HUDEP-2 (cell line): ENCODE measurements around the gene NFIB.

Experiments
- DNase-seq, 76 experiments: peaks; one replicate each; lab custom pipeline; 2025; ENCODE audit not compliant: unreplicated experiment in 76 of 76; lab: John Stamatoyannopoulos, UW

The NFIB gene

DNA sequence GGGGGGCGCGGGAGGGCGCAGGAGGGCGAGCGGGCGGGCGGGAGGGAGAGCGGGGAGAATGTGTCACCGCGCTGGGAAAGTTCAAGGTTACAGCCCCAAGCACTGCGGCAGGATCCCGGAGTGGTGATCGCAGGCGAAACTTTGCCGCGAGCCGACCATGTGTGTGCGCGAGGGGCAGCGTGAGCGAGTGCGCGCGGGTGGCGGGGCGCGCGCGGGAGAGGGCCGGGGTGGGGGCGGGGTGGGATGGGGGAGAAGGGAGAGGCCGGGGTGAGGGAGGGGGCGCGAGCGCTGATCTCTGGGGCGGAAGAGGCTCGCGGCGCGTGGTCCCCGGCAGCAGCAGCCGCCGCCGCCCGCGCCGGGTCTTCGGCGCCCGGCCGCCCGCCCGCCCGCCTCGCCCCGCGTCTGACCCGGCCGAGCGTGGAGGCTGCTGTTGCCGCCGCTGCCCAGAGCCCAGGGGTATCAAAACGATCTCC, at the start of gene NFIB:
NFIB (minus strand) TSS at position 191 of the 473 bp plus-strand sequence. CDS start 630 bp downstream, outside the sequence.
- DNase-seq, result no peak

DNA sequence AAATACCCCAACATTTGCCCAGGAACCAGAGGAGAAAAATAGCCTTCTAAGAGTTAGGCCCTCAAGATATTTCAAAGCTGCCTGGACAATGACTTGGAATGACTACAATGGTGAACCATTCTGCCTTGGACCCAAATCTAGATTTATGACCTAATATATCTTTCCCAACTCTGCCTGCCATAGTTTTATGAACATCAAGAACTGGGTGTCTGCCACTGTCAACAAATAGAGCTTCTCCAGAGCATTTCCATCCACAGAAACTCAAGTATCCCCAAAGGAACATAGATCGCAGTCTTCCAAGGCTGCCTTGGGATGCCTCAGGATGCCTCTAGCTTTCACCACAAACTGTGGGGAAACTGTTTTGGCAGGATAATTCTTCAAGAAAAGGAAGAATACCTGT, 48.2 kb upstream of the NFIB start:
- DNase-seq, result no peak

DNA sequence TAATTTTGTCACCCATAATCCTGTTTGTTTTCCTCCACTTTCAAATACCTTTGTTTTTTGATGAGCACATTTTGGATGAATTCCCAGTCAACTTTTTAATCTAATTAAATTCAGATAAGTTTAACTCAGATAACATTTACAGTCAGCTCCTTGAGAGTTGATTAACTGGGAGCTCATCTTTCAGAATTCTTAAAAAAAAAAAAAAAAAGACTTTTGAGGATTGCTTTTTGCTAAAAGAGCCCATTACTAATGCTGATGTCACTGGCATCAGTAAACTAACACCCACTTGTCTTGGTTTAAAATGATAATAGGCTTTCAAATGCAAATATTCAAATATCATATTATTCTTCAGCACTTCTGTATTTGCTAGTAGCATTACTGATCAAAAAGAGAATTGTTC, 47.1 kb upstream of the NFIB start:
- DNase-seq, result no peak

DNA sequence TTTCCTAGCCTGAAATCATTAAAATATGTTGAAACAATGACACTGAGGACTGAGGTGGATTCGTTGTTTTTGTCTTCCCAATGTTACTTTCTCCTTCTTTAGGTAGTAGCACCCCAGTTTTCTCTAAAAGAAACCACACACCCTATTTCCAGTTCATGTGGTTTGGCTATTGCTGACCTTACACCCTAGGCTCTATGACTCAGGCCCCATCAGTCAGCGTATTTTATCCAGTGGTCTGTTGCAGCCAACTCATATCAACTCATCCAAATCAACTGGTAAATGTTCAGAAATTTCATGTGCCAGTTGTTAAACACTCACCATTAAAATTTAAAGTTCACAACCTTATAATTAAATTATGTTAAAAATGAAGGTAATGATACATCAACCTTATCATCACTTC, 44.6 kb upstream of the NFIB start:
- DNase-seq, result no peak

DNA sequence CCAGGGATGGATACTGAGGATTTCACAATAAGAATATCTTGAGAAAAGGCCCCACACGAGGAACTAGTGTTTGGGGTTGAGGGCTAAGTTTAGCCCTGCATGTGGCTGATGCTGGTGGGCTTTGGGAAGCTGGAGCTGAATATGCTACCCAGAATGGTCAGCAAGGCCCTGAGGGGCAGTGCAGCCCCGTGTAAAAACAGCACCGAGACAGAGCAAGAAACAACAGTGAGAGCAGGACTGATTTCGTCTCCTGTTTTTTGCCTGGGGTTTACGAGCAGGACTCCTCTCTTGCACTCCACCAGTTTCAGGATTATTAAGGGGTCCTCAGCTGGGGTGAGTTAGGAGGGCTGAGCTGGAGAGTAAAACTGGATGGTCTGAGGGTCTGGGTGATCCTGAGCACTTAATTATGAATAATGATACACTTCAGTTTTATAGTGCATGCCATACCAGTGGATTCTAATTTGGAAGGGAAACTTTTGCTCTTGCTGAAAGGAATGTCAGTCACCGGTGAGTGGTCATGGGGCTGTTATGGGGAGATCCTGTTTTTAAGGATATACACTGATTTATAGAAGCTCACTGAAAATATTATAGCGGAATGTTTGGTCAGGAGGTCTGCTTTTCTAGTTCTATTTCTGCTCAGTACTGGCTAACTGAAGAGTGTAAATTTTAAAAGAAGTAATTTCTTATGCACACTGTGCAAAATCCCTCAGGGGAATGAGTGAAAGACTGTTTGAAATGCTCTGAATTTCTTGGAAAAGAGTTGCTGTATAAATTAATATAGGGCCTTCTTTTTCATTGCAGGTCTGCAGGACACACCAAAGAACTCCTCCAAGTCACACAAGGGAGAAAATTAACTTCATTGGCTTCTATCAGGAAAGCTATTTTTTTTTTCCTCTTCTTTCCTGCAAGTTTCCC, 42.7 kb upstream of the NFIB start:
- DNase-seq, result no peak

DNA sequence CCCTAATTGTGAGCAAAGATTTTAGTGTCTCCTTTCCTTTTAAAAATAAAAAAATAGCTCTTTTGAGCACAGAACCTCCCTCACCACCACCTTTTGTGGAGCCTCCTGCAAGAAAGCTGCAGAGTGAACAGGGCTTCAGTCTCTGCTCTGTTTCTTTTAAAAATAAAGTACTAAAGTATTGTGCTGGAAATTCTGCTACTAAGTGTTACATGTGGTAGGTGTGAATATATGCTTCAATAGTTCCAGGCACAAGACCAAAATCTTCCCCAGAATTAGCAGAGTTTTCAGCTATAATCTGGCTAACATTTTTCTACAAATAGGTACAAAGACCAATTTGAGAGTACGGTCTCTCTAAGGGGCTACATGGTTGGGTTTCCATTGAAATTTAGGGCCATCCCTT, 40.3 kb upstream of the NFIB start:
- DNase-seq, result no peak

DNA sequence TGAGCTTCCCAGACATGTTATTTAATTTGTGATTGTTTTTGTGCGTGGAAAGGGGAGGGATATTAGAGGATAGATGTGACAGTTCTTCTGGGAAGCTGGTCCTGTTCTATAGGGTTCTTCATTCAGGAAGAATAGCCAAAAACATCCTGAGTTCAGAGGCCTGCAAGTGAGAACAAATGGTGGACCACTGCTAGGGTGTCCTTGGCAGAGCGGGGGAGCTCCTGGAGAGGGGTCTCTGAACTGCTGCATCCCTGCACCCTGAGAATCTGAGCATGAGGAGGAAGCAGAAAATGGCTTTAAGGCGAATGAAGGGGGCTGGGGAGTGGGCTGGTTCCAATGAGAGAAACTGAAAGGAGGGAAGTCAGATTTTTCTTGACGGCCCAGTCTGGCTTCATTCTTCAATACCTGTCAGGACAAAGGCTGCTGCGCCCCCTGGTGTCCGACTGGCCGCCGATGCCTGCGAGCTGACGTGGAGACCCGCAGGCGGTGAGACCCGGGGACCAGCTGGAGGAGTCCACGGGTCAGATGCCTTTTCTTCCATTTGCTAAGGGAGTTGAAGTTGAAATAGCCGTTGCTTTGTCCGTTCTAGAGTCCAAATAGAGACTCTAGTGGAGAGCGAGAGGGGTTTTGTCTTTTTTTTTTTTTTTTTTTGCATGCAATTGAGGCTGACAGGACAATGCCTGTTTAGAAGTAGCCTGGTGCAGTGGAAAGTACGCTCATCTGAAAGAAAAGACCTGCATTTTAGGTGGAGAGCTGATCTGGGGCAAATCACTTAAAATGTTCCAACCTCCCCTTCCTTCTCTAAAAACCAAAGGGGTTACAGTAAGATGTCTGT, 39.5 kb upstream of the NFIB start:
- peak in 67 of 76 experiments; percentile 2 to 81 (median 55) for DNase-seq

DNA sequence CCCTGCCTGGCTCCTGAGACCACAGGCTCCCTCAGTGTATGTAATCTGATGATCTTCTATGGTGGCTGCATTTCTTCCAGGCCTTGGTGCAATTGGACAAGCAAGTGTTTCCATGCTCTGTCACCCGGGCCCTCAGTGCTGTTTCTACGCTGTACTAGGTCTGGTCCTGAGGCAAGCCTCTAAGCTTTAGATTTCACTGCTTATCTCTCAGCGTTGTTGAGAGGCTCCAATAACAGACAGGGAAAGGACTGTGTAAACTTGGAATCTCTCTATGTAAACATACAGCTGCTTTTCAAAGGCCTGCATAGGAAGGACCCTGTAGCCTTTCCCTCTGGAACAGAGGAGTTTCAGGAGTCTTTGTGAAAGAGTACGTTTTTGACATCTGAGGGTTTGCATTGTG, 38.6 kb upstream of the NFIB start:
- no peak for DNase-seq

DNA sequence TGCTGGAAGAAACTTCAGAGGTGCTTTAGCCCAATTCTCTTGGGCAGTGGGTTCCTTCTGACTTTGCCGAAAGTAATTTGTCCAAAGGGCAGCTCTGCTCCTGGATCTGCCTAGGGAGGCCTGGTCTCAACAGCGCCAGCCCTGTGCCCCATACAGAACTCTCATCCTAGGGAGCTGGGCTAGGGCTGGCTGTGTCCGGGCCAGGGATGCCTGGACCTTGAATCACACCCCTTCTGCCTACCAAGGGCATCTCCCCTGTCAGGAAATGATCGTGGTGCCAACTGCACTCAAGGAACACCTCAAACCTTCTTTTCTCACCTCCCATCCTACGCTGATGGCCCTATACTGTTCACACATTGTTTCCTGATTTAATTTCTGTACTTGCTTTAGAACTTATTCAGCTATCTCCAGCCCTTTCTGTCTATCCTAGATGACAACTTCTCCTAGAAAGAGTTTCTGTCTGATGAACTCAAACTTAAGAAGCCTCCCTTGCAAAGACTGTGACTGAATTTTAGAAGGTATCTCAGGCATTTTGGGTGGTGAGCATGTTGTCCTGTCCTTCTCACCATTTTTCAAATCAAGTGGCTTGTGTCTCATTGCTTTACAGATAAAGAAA, 37.4 kb upstream of the NFIB start:
- DNase-seq, result no peak

DNA sequence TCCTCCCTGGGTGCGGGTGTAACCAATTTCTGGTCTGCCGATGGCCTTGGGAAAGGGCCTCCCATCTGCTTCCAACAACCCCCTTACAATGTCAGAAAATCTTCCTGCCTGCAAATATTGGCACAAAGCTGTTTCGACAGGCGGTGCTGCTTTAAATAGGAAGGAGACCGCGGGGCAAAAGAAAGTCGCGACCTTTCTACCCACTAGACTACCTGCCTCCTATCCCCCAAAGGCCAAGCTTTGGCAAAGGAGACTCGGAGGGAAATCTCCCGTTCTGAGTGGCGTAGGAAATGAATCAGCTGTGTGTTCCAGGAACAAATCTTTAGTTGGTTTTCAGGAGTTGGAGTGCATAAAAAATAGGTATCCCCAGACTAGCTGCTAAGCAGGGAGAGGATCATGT, 36.8 kb upstream of the NFIB start:
- no peak for DNase-seq

DNA sequence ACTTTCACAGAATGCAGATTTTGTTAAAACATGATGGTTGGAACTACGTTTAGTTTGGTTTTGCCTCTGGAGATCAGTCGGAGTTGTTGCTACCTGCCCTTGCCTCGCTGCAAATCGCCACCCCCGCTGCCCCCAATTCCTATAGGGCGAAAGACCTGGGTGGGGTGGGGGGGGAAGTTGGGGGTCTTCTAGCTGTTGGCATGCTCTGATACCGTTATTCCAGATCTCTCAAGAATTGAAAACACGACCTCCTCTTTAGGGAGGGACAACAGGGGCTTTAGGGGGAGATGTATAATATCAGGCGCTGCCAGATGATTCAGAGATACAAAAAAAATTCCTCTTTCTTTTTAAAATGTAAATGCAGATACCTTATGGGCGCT, 36.4 kb upstream of the NFIB start:
- DNase-seq, result no peak

DNA sequence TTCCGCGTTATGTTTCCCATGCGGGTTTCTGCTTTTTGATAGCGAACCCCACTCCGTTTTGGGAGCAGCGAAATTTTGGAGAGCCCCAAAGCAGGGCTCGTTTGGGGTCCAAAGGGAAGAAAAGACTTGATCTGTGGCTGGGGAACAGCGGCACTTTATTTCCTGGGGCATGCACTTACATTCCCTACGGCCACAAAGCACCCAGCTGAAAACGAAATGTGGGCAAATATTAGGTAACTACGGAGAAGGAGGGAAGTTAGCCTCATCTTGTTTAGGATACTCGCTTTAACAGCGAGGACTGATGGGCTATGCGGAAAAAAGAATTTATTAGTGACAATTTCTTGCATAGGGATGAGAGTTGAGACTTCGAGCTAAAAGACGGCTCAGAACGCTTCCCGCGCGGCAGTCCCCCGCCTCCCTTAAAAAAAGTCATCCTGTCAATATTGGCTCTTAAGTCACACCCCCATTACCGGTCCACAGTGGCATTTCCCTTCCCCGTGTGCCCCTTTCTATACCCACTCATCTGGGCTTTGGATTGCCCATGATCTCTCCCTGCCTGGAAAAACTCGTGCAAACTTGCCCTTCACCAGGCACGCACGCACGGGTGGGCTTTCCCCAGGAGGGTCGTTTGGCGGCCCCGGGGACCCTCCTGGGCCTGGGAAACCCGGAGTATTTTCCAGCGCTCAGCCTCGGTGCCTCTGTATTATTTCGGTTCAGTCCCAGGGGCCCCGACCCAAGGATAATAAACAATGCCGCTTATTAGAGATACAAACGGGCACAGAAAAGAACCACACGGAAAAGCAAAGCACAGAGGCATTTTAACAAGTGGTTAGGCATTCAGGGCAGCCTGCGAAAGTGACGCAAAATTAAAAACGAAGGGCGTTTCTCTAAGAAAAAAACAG, 35.8 kb upstream of the NFIB start:
- no peak for DNase-seq

DNA sequence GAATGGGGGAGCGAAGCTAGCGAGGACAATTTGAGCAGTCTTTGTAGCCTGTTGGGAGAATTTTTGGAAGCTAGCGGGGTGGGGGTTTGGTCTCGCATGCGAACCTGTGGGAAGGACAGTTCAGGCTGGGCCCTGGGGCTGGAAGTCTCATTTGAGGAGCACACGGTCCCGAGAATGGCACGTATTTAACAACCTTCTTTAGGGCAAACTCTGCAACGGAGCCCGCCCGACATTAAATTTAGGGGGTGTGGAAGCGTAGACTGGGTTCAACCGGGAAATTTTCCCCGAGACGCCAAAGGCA, 35.2 kb upstream of the NFIB start:
- no peak for DNase-seq

DNA sequence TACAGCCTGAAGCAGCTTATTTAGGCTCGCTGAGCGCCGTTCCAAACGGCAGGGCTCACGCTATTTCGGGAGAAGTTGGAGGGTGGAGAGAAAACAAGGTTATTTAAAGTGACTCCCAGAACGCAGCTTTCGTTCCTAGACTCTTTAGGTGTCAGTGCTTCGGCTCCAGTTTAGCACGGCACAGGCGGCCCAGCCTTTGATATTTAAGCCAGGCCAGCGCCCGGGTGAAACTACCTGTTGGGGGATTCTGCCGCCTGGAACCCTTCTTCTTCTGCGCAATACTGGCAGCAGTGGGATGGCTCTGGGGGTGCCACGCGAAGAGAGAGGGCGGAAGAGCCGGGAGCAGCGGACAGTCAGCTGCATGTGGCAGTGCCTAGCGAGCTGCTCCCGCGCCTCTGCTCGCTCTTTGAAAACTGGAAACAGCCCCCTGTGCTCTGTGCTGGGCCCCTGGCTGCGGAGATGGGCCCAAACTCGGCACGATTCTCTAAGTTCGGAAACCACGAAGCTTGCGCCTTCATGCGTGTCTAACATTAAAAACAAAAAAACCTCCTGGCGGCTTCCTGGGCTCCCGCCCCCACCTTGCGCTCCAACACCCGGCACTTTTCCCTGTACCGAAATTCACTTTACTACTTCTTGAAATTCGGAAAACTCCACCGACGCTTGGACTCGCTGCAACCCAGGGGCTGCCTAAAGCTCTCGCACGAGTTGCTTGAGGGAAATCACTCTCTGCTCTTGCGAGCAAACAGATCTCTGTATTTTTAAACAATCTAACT, 34.6 kb upstream of the NFIB start:
- DNase-seq, result no peak

DNA sequence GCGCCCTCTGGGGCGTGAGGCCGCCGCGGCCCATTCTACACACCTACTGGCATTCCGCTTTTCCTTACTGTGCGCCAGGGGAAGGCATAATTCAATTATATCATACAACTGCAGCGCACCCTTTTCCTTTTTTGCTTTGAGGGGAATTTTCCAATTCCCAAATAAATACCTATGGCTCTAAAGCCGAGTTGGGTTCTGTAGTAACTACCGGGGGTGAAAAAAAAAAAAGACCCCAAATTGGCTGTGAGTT, 34.1 kb upstream of the NFIB start:
- no peak for DNase-seq

DNA sequence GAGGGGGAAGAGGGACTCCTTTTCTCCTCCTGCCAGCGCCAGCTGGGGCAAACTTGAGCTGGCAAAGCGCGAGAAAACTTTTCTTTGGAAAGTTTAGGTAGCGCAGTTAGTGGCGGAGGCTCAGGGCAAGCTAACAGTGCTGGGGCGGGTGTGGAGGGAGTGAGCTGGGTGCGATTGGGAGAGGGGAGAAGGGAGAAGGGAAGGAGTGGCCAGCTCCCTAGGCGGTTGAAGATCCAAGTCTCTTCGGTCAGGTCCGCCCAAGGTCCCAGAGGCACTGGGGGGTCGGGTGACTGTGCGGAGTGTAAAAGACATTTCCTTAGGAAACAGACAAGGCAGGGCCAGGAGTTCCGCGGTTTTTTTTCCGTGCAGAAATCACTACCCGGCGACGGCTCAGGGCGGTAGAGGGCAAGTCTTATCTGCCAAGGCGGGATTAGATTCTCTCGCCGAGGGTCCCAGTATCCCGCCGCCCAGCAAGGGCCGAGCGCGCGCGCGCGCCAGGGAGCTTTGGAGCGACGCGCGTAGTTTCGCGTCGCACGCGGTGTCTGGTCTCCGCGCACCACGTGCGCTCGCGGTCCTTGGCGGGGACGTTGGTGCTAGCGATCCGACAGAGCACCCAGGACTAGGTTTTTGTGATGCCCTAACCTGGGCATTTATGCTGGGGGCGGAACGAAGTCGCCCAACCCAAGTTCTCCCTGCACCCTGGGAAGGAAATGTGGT, 33.6 kb upstream of the NFIB start:
- no peak for DNase-seq

DNA sequence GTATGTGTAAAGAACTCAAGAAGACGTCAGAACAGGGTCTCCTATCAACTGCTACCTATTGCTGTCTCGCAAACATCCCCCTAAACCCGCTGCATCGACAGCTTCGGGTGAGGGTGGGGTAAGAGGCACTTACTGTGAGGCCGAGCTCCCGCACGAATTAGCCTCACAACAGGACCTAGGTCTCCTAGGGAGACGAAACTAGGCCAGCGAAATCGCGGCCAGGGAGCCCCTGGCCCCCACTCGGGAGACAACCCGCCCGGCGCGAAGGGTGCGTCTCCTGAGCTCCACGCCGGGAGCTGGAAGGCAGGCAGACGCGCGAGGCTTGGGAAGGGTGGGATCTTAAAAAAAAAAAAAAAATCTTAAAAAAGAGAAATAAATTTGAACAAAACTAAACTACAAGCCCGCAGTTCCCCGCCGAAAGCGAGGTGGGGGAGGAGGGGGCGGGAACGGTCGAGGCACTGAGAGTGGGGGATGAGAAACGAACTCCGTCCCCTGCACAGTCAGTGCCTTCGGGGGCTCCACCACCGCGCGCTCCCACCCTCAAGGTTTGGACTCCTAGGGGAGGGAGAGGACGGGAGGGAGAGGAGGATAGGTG, 33.0 kb upstream of the NFIB start:
- DNase-seq, result no peak

DNA sequence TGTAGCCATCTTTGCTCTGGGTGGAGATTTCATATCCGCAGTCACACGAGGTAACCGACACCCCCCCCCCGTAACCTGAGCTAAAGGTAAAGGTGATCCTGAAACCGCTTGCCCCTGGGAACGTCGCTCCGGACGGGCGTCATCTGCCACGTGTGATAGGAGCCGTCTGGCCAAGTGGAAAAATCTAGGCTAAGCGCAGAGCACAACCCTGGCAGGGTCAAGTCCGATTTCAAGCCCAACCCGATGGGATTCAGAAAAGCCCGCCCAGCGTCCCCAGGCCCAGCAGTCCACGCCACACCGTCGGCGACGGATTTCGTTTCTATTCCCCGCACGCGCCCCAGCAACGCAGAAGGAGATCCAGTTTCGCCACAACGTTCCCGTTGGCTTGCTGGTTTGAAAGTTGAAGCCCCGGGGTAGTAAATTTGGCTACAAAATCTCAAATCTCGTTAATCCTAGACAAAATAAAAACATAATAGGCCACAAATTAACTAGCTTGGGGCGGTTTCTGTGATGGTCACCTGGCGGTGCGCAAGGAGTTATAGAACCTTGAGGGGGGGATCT, 32.4 kb upstream of the NFIB start:
- DNase-seq, result no peak
